Measurements from ENCODE around the gene ULBP2.

- TF ChIP-seq, protein P1, sequence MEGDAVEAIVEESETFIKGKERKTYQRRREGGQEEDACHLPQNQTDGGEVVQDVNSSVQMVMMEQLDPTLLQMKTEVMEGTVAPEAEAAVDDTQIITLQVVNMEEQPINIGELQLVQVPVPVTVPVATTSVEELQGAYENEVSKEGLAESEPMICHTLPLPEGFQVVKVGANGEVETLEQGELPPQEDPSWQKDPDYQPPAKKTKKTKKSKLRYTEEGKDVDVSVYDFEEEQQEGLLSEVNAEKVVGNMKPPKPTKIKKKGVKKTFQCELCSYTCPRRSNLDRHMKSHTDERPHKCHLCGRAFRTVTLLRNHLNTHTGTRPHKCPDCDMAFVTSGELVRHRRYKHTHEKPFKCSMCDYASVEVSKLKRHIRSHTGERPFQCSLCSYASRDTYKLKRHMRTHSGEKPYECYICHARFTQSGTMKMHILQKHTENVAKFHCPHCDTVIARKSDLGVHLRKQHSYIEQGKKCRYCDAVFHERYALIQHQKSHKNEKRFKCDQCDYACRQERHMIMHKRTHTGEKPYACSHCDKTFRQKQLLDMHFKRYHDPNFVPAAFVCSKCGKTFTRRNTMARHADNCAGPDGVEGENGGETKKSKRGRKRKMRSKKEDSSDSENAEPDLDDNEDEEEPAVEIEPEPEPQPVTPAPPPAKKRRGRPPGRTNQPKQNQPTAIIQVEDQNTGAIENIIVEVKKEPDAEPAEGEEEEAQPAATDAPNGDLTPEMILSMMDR (IDR thresholded peaks at IDR 0.05), result no peak
- TF ChIP-seq NR2C2 (CRISPR knock-in tag; IDR thresholded peaks at IDR 0.05) (no peak), ZNF138 (CRISPR knock-in tag; conservative IDR thresholded peaks at IDR 0.05) (no peak), TEAD4 (CRISPR knock-in tag; IDR thresholded peaks at IDR 0.05) (no peak), CREB1 (CRISPR knock-in tag; IDR thresholded peaks at IDR 0.05) (no peak)
- TF ChIP-seq, protein P2, sequence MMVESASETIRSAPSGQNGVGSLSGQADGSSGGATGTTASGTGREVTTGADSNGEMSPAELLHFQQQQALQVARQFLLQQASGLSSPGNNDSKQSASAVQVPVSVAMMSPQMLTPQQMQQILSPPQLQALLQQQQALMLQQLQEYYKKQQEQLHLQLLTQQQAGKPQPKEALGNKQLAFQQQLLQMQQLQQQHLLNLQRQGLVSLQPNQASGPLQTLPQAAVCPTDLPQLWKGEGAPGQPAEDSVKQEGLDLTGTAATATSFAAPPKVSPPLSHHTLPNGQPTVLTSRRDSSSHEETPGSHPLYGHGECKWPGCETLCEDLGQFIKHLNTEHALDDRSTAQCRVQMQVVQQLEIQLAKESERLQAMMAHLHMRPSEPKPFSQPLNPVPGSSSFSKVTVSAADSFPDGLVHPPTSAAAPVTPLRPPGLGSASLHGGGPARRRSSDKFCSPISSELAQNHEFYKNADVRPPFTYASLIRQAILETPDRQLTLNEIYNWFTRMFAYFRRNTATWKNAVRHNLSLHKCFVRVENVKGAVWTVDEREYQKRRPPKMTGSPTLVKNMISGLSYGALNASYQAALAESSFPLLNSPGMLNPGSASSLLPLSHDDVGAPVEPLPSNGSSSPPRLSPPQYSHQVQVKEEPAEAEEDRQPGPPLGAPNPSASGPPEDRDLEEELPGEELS (CRISPR knock-in tag; IDR thresholded peaks at IDR 0.05), result no peak
- TF ChIP-seq, protein P3, sequence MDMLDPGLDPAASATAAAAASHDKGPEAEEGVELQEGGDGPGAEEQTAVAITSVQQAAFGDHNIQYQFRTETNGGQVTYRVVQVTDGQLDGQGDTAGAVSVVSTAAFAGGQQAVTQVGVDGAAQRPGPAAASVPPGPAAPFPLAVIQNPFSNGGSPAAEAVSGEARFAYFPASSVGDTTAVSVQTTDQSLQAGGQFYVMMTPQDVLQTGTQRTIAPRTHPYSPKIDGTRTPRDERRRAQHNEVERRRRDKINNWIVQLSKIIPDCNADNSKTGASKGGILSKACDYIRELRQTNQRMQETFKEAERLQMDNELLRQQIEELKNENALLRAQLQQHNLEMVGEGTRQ (CRISPR knock-in tag; IDR thresholded peaks at IDR 0.05), result no peak
These were observed 36.8 kb downstream of the ULBP2 start for GRCh38 chr6:149978610-149979009.

All from WTC11 (cell line).